HCT116 (cell line): ENCODE data around the gene KAZN. TPM values are rescaled to one million over a fixed set of nuclear protein-coding genes. Genes with fewer than 3 reads are reported as not detected.

Experiments
- ATAC-seq: fragments of 200-7000 bp; cut with Tn5 transposase; 2 replicates; pipeline ENCODE4 v1.9.1; 2020; ENCODE audit warnings: mild to moderate bottlenecking, moderate library complexity
- BruUV-seq: library from RNA; stranded (reverse); fragments of 400-500 nt; replicated peaks from 2 replicates; lab custom pipeline; 2021; lab: Mats Ljungman, UMichigan
- CTCF ChIA-PET: fragments of 300-600 bp; sonication (Branson Sonifier 250); formaldehyde crosslinking; loops from one replicate; lab custom pipeline; 2021; ENCODE audit warnings: antibody characterized with exemption; lab: Charles Lee
- POLR2A ChIA-PET: fragments of 300-600, 350-600 bp; sonication (Branson Sonifier 250); formaldehyde crosslinking; loops from one replicate; lab custom pipeline; 2021; ENCODE audit warnings: antibody characterized with exemption; lab: Charles Lee
- RAD21 ChIA-PET, 2 experiments: fragments of 300-600 bp; sonication (Branson Sonifier 250); formaldehyde crosslinking; loops; one replicate each; lab custom pipeline; 2023; ENCODE audit warnings: low total read pairs in 2 of 2; ENCODE audit not compliant: uncharacterized antibody in 2 of 2, unreplicated experiment in 2 of 2, low non-redundant PET in 1 of 2; lab: Charles Lee
- DNase-seq: peaks from one replicate; pipeline ENCODE4 v3.0.0-alpha.2; 2010; ENCODE audit warnings: low read depth, low spot score
- H2AFZ ChIP-seq: fragments of 200-600 bp; shearing (Covaris generic), sonication (generic); 2 replicates; pipeline ENCODE4 v1.6.1; 2017; ENCODE audit warnings: low read depth, mixed run types, mixed read lengths, antibody characterized with exemption, low read length; ENCODE audit not compliant: poor library complexity, severe bottlenecking
- H3K27ac ChIP-seq: 2 replicates; pipeline ENCODE4 v1.5.1; 2012; ENCODE audit warnings: low read depth, low read length
- H3K27me3 ChIP-seq: fragments of 200-600 bp; sonication (generic); 2 replicates; pipeline ENCODE4 v1.6.1; 2016; ENCODE audit warnings: mixed run types, low read length, mixed read lengths; ENCODE audit not compliant: insufficient read depth
- H3K36me3 ChIP-seq, 2 experiments: fragments of 200-500 bp in 1 of 2; fragments of 200-600 bp in 1 of 2; sonication (Bioruptor generic) in 1 of 2; sonication (generic) in 1 of 2; 2 replicates each; pipeline versions ENCODE4 v1.5.1 to v1.6.1; 2014 to 2016; ENCODE audit warnings: low read length in 2 of 2, inconsistent platforms in 1 of 2, mixed read lengths in 1 of 2, mixed run types in 1 of 2; ENCODE audit not compliant: insufficient read depth in 2 of 2, control insufficient read depth in 1 of 2
- H3K4me1 ChIP-seq, 2 experiments: fragments of 200-600 bp in 1 of 2; sonication (generic) in 1 of 2; 2 replicates each; pipeline versions ENCODE4 v1.5.1 to v1.6.1; 2012 to 2017; ENCODE audit warnings: low read length in 2 of 2, inconsistent platforms in 1 of 2, mild to moderate bottlenecking in 1 of 2, mixed read lengths in 1 of 2, mixed run types in 1 of 2, moderate library complexity in 1 of 2; ENCODE audit not compliant: insufficient read depth in 2 of 2, control insufficient read depth in 1 of 2
- H3K4me2 ChIP-seq: fragments of 200-600 bp; sonication (generic); 2 replicates; pipeline ENCODE4 v1.6.1; 2017; ENCODE audit warnings: mixed run types, low read length, mixed read lengths
- H3K4me3 ChIP-seq, 2 experiments: fragments of 200-600 bp in 1 of 2; sonication (generic) in 1 of 2; replicated peaks in 1 of 2; 2 replicates each; pipeline ENCODE4 v1.5.1; 2011 to 2016; ENCODE audit warnings: low read length in 2 of 2, control low read depth in 1 of 2, low read depth in 1 of 2, mild to moderate bottlenecking in 1 of 2, mixed read lengths in 1 of 2, mixed run types in 1 of 2
- H3K79me2 ChIP-seq: fragments of 200-600 bp; sonication (generic); 2 replicates; pipeline ENCODE4 v1.6.1; 2017; ENCODE audit warnings: mild to moderate bottlenecking, mixed run types, low read length, moderate library complexity, mixed read lengths; ENCODE audit not compliant: insufficient read depth
- H3K9ac ChIP-seq: fragments of 200-600 bp; sonication (generic); 2 replicates; pipeline ENCODE4 v1.6.1; 2016; ENCODE audit warnings: low read length, mixed read lengths
- H3K9me2 ChIP-seq: fragments of 200-600 bp; sonication (generic), shearing (Covaris generic); 2 replicates; pipeline ENCODE4 v1.6.1; 2017; ENCODE audit warnings: mixed run types, mild to moderate bottlenecking, moderate library complexity; ENCODE audit not compliant: insufficient read depth
- H3K9me3 ChIP-seq, 2 experiments: fragments of 200-500 bp in 1 of 2; fragments of 200-600 bp in 1 of 2; sonication (Bioruptor generic) in 1 of 2; sonication (generic) in 1 of 2; 2 replicates each; pipeline ENCODE4 v1.6.1; 2014 to 2017; ENCODE audit warnings: low read length in 2 of 2, mixed read lengths in 2 of 2, inconsistent platforms in 1 of 2, low read depth in 1 of 2, mild to moderate bottlenecking in 1 of 2, mixed run types in 1 of 2, moderate library complexity in 1 of 2; ENCODE audit not compliant: control insufficient read depth in 1 of 2, insufficient read depth in 1 of 2
- H4K20me1 ChIP-seq: fragments of 200-600 bp; sonication (generic), shearing (Covaris generic); 2 replicates; pipeline ENCODE4 v1.6.1; 2017; ENCODE audit warnings: mixed run types, mild to moderate bottlenecking, moderate library complexity; ENCODE audit not compliant: insufficient read depth
- CEBPB ChIP-seq: IDR thresholded peaks from 2 replicates; pipeline ENCODE4 v1.6.1; 2012; ENCODE audit warnings: low read depth
- YY1 ChIP-seq: IDR thresholded peaks from 2 replicates; pipeline ENCODE4 v1.6.1; 2011; ENCODE audit warnings: low read length, low read depth, moderate library complexity, mild to moderate bottlenecking; ENCODE audit not compliant: insufficient replicate concordance; ENCODE audit errors: extremely low read depth
- intact Hi-C: fragments of 100-400 bp; cut with micrococcal nuclease; formaldehyde crosslinking; loops from 2 replicates; pipeline ENCODE4 v1.10.0; 2022
- total RNA-seq: library from RNA; stranded (reverse); gene quantifications from one replicate; pipeline ENCODE4 v1.2.1, GENCODE V29; 2021; ENCODE audit not compliant: unreplicated experiment
- TF ChIP-seq, protein P1 (sequence below), 3 experiments: fragments of 200-600 bp in 1 of 3; sonication (generic) in 1 of 3; IDR thresholded peaks in 2 of 3; conservative IDR thresholded peaks in 1 of 3; 2 replicates each; pipeline ENCODE4 v1.5.1; 2012 to 2017; ENCODE audit warnings: low read depth in 2 of 3, low read length in 2 of 3, antibody characterized with exemption in 1 of 3, borderline replicate concordance in 1 of 3, control low read depth in 1 of 3, mild to moderate bottlenecking in 1 of 3, mixed read lengths in 1 of 3, mixed run types in 1 of 3, moderate library complexity in 1 of 3; ENCODE audit not compliant: insufficient read depth in 1 of 3

KAZN gene
- total RNA-seq, 1 experiment from 2014 or later = 13.4 TPM

GRCh38 chr1:14607295-14607694, 8.8 kb downstream of the KAZN start (continued):
- TF ChIP-seq, protein P1, sequence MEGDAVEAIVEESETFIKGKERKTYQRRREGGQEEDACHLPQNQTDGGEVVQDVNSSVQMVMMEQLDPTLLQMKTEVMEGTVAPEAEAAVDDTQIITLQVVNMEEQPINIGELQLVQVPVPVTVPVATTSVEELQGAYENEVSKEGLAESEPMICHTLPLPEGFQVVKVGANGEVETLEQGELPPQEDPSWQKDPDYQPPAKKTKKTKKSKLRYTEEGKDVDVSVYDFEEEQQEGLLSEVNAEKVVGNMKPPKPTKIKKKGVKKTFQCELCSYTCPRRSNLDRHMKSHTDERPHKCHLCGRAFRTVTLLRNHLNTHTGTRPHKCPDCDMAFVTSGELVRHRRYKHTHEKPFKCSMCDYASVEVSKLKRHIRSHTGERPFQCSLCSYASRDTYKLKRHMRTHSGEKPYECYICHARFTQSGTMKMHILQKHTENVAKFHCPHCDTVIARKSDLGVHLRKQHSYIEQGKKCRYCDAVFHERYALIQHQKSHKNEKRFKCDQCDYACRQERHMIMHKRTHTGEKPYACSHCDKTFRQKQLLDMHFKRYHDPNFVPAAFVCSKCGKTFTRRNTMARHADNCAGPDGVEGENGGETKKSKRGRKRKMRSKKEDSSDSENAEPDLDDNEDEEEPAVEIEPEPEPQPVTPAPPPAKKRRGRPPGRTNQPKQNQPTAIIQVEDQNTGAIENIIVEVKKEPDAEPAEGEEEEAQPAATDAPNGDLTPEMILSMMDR (IDR thresholded peaks at IDR 0.05 in 2 of 3, conservative IDR thresholded peaks at IDR 0.05 in 1 of 3; ENCODE audit: borderline replicate concordance in 1 of 3, insufficient read depth in 1 of 3, low read depth in 2 of 3, low read length in 2 of 3) = no peak

DNA sequence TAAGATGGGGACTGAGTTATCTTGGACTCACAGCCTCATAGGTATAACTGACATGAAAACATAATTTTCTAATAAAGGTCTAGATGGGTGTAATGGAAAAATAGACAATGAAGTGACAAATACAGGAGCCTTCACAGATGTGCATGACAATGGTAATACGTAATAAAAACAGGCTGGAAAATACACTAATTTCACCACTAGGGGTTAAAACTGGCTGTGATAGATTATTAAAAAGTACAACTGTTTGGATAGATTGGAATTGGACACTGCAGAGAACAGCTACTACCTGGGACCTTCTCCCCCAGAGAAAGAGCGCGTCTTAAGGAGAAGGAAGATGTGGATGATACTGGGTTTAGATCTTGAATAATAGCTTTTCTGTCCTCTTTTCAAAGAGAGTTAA, 9.8 kb downstream of the KAZN start:
- ATAC-seq (peak; percentile 74), DNase-seq (no peak)
- ChIA-PET CTCF (no interaction called here), RAD21 (no interaction called here), POLR2A (no interaction called here)
- Histone ChIP-seq H2AFZ (no peak overlapping the region), H3K9me3 (no peaks in the 10 kb centered on the region), H3K9ac (no peak overlapping the region), H3K9me2 (no peaks in the 10 kb centered on the region), H3K79me2 (no peaks in the 10 kb centered on the region), H3K4me2 (no peak overlapping the region), H3K36me3 (no peaks in the 10 kb centered on the region), H4K20me1 (no peaks in the 10 kb centered on the region), H3K27ac (no peak overlapping the region), H3K4me1 (no peaks in the 10 kb centered on the region), H3K4me3 (no peak overlapping the region), H3K27me3 (peaks cover 38% of the 10 kb centered on the region)
- BruUV-seq = no TSS peak
- intact Hi-C loops = no loop called here
- TF ChIP-seq YY1 = no peak
- no peak for TF ChIP-seq CEBPB
- TF ChIP-seq, protein P1 (IDR thresholded peaks at IDR 0.05 in 2 of 3, conservative IDR thresholded peaks at IDR 0.05 in 1 of 3; ENCODE audit: borderline replicate concordance in 1 of 3, insufficient read depth in 1 of 3, low read depth in 2 of 3, low read length in 2 of 3) = peak in 2 of 3 experiments; percentile 23 to 51; a peak in 4 of 6 replicates
